GM12878 (cell line): ENCODE measurements around the gene LARGE1. TPM values are rescaled to one million over a fixed set of nuclear protein-coding genes. Genes with fewer than 3 reads are reported as not detected.

Experiments used
- ATAC-seq: fragments of 200-7000 bp; cut with Tn5 transposase; 3 replicates; pipeline ENCODE4 v1.9.1; 2020; ENCODE audit warnings: mild to moderate bottlenecking, moderate library complexity
- BruUV-seq: library from RNA; stranded (reverse); fragments of 400-500 nt; replicated peaks from 2 replicates; lab custom pipeline; 2021; lab: Mats Ljungman, UMichigan
- CTCF ChIA-PET: fragments of 300-600 bp; sonication (Branson Sonifier 250); formaldehyde crosslinking; extraction: SDS; loops from one replicate; lab custom pipeline; 2021; ENCODE audit warnings: inconsistent platforms; lab: Yijun Ruan, JAX
- POLR2A ChIA-PET: fragments of 350-600 bp; formaldehyde crosslinking; extraction: SDS; loops from one replicate; lab custom pipeline; 2021; ENCODE audit warnings: inconsistent platforms; lab: Charles Lee
- RAD21 ChIA-PET: fragments of 300-600 bp; sonication (Branson Sonifier 250); formaldehyde crosslinking; loops from one replicate; lab custom pipeline; 2023; ENCODE audit warnings: antibody characterized with exemption; ENCODE audit not compliant: unreplicated experiment; lab: Charles Lee
- SMC1A ChIA-PET: fragments of 300-600 bp; sonication (Branson Sonifier 250); formaldehyde crosslinking; loops from one replicate; lab custom pipeline; 2023; ENCODE audit not compliant: unreplicated experiment, uncharacterized antibody; lab: Charles Lee
- DNase-seq: peaks from one replicate; pipeline ENCODE4 v3.0.0-alpha.2; 2011; ENCODE audit warnings: low read depth, low spot score
- FAIRE-seq: peaks from 3 replicates; lab custom pipeline; 2011; peaks lifted over from hg19 to GRCh38; lab: Jason Lieb, UNC
- H2AFZ ChIP-seq: 2 replicates; pipeline ENCODE4 v1.6.0; 2011; ENCODE audit warnings: low read depth, low read length, control low read depth; ENCODE audit not compliant: control insufficient read depth
- H3K27ac ChIP-seq: 2 replicates; pipeline ENCODE4 v1.5.1; 2011; ENCODE audit warnings: control low read depth; ENCODE audit not compliant: control insufficient read depth, insufficient read depth
- H3K27me3 ChIP-seq, 2 experiments: replicated peaks in 1 of 2; 2 replicates each; pipeline versions ENCODE4 v1.6.0 to v1.6.1; 2011; ENCODE audit warnings: low read length in 1 of 2; ENCODE audit not compliant: control insufficient read depth in 2 of 2, insufficient read depth in 2 of 2
- H3K36me3 ChIP-seq, 2 experiments: 2 replicates each; pipeline ENCODE4 v1.5.1; 2011; ENCODE audit warnings: low read length in 1 of 2; ENCODE audit not compliant: control insufficient read depth in 2 of 2, insufficient read depth in 2 of 2
- H3K4me1 ChIP-seq: 2 replicates; pipeline ENCODE4 v1.6.1; 2011; ENCODE audit warnings: mild to moderate bottlenecking, low read length, moderate library complexity, mixed read lengths; ENCODE audit not compliant: control insufficient read depth, insufficient read depth
- H3K4me2 ChIP-seq: 2 replicates; pipeline ENCODE4 v1.6.0; 2011; ENCODE audit warnings: control low read depth; ENCODE audit not compliant: control insufficient read depth, insufficient read depth
- H3K4me3 ChIP-seq: fragments of 200-600 bp; sonication (generic); 2 replicates; pipeline ENCODE4 v1.5.1; 2016
- H3K79me2 ChIP-seq: 2 replicates; pipeline ENCODE4 v1.6.0; 2011; ENCODE audit warnings: low read length; ENCODE audit not compliant: control insufficient read depth, insufficient read depth
- H3K9ac ChIP-seq: 2 replicates; pipeline ENCODE4 v1.8.0; 2011; ENCODE audit warnings: low read length, control low read depth, mixed read lengths; ENCODE audit not compliant: control insufficient read depth, insufficient read depth
- H3K9me3 ChIP-seq: replicated peaks from 3 replicates; pipeline ENCODE4 v1.5.1; 2011; ENCODE audit warnings: mild to moderate bottlenecking, low read length; ENCODE audit not compliant: control insufficient read depth, insufficient read depth
- H4K20me1 ChIP-seq: 2 replicates; pipeline ENCODE4 v1.6.0; 2011; ENCODE audit not compliant: control insufficient read depth, insufficient read depth
- BACH1 ChIP-seq: fragments of 450-650 bp; IDR thresholded peaks from 2 replicates; pipeline ENCODE4 v1.6.1; 2017; ENCODE audit warnings: mild to moderate bottlenecking, borderline replicate concordance
- IKZF1 ChIP-seq: fragments of 450-650 bp; conservative IDR thresholded peaks from 2 replicates; pipeline ENCODE4 v1.6.1; 2017; ENCODE audit warnings: antibody characterized with exemption, mild to moderate bottlenecking
- IRF5 ChIP-seq: fragments of 450-650 bp; IDR thresholded peaks from 2 replicates; pipeline ENCODE4 v1.6.1; 2017; ENCODE audit warnings: borderline replicate concordance
- LARP7 ChIP-seq: fragments of 450-650 bp; IDR thresholded peaks from 2 replicates; pipeline ENCODE4 v1.6.1; 2017; ENCODE audit warnings: mild to moderate bottlenecking
- ZNF622 ChIP-seq: fragments of 450-650 bp; IDR thresholded peaks from 2 replicates; pipeline ENCODE4 v1.6.1; 2017; ENCODE audit warnings: mild to moderate bottlenecking, inconsistent platforms
- WGBS: methylation state at CpG from one replicate; pipeline ENCODE4 v1.1.6; 2016; ENCODE audit warnings: low lambda C conversion rate; ENCODE audit not compliant: insufficient replicate concordance, insufficient coverage; ENCODE audit errors: missing lambda C conversion rate; 5-methylcytosine and 5-hydroxymethylcytosine counted together
- in situ Hi-C: fragments of 300-500 bp; cut with MboI; formaldehyde crosslinking; loops from 9 replicates; pipeline ENCODE4 v1.14.3; 2018; ENCODE audit warnings: mixed read lengths
- intact Hi-C: fragments of 100-400 bp; cut with micrococcal nuclease; formaldehyde crosslinking; loops from one replicate; pipeline ENCODE4 v1.14.2; 2022; ENCODE audit not compliant: unreplicated experiment
- polyA plus RNA-seq, 11 experiments: library from polyadenylated mRNA; depleted of rRNA in 4 of 11; unstranded in 6 of 11; stranded (reverse) in 5 of 11; fragments of >200 nt; fragmentation: Nextera tagmentation in 4 of 11; fragmentation: Illumina TruSeq in 1 of 11; extraction: Ambion mirVana in 4 of 11; extraction: Trizol in 1 of 11; gene quantifications; 1 replicate in 1 of 11; 2 replicates in 10 of 11; pipeline versions ENCODE4 v1.2.1 to v1.2.3, GENCODE V29; 2011 to 2016; ENCODE audit warnings: inconsistent platforms in 2 of 11, missing spikeins in 2 of 11, low read depth in 1 of 11
- total RNA-seq, 4 experiments: library from RNA; depleted of rRNA in 3 of 4; stranded (reverse); fragments of >200 nt in 3 of 4; fragmentation: Illumina TruSeq in 1 of 4; extraction: Trizol in 1 of 4; gene quantifications; 2 replicates each; pipeline versions ENCODE4 v1.2.1 to v1.2.3, GENCODE V29; 2013 to 2021

LARGE1 gene
- total and polyA plus RNA-seq, 10 of the 15 experiments (the other 5 are each of a cell fraction or from before 2014, with no cell fraction given) = 3.2 to 41.4 (median 17.3) TPM

- TF ChIP-seq IRF5 (no peak), BACH1 (no peak)
Measured at GRCh38 chr22:33561149-33561807, 359.0 kb downstream of the LARGE1 start (continued).

- no peak for DNase-seq
- Histone ChIP-seq H3K9ac (no peak overlapping the region), H2AFZ (no peak overlapping the region), H3K36me3 (no peaks in the 10 kb centered on the region), H3K27ac (no peak overlapping the region), H3K4me1 (no peaks in the 10 kb centered on the region), H3K9me3 (no peaks in the 10 kb centered on the region), H3K4me3 (no peak overlapping the region), H3K4me2 (no peak overlapping the region), H4K20me1 (no peaks in the 10 kb centered on the region), H3K79me2 (no peaks in the 10 kb centered on the region), H3K27me3 (no peaks in the 10 kb centered on the region)
- ATAC-seq = no peak
- no TSS peak for BruUV-seq
- POLR2A ChIA-PET = no interaction called here
- in situ Hi-C loops = no loop called here
- RAD21 ChIA-PET = no interaction called here
- CTCF ChIA-PET = interaction anchor here (0.7 kb wide), 1 partner anchor 17 kb away, joined by 3 read pairs; no protein-coding TSS in a partner anchor
- intact Hi-C loops = no loop called here
- FAIRE-seq = no peak
- WGBS = 84% methylated on average over 7 of the region's 7 CpGs
- SMC1A ChIA-PET = interaction anchor here (0.8 to 1.0 kb wide), 2 partner anchors 14 to 25 kb away, joined by 3 read pairs; no protein-coding TSS in a partner anchor
- TF ChIP-seq IKZF1 = no peak
- no peak for TF ChIP-seq ZNF622
- no peak for TF ChIP-seq LARP7
- no peak for TF ChIP-seq IRF5
Measured at GRCh38 chr22:33557836-33558235, 362.4 kb downstream of the LARGE1 start.
